Breast epithelium (tissue), 3 donors: ENCODE data around the gene PIEZO1.

Source experiments
- CTCF ChIP-seq, 3 donors: fragments of 450-650 bp; IDR thresholded peaks; one replicate each; pipeline ENCODE4 v1.5.1; 2016 to 2017; ENCODE audit warnings: antibody characterized with exemption in 3 of 3, mild to moderate bottlenecking in 3 of 3, moderate library complexity in 3 of 3
- POLR2A ChIP-seq: fragments of 450-650 bp; IDR thresholded peaks from one replicate; pipeline ENCODE4 v1.6.1; 2016; ENCODE audit warnings: antibody characterized with exemption, mild to moderate bottlenecking, moderate library complexity
- POLR2AphosphoS5 ChIP-seq, 3 donors: sonication (generic); formaldehyde crosslinking; IDR thresholded peaks; one replicate each; pipeline ENCODE4 v1.6.1; 2017; ENCODE audit warnings: antibody characterized with exemption in 3 of 3

- TF ChIP-seq POLR2AphosphoS5 (IDR thresholded peaks at IDR 0.05) (no peak), CTCF (IDR thresholded peaks at IDR 0.05) (no peak), POLR2A (no peak)
Measured at GRCh38 chr16:88821168-88821850, 36.3 kb upstream of the PIEZO1 start.
